ENCODE measurements around the gene TRAF2.

TRAF2 gene

GRCh38 chr9:136956604-136957003, 70.3 kb downstream of the TRAF2 start:
- TF ChIP-seq GATA3 (IDR thresholded peaks at IDR 0.05; ENCODE audit: low read depth, low read length) (no peak), GATA2 (IDR thresholded peaks at IDR 0.05; ENCODE audit: low read depth, low read length) (no peak)

GRCh38 chr9:136957461-136957860, 71.1 kb downstream of the TRAF2 start:
- TF ChIP-seq GATA2 (IDR thresholded peaks at IDR 0.05; ENCODE audit: low read depth, low read length) (no peak), GATA3 (IDR thresholded peaks at IDR 0.05; ENCODE audit: low read depth, low read length) (no peak)

- TF ChIP-seq GATA3 (IDR thresholded peaks at IDR 0.05; ENCODE audit: low read depth, low read length) = no peak
- no peak for TF ChIP-seq GATA2 (IDR thresholded peaks at IDR 0.05; ENCODE audit: low read depth, low read length)
Observed at GRCh38 chr9:136957901-136958300, 71.6 kb downstream of the TRAF2 start.

DNA sequence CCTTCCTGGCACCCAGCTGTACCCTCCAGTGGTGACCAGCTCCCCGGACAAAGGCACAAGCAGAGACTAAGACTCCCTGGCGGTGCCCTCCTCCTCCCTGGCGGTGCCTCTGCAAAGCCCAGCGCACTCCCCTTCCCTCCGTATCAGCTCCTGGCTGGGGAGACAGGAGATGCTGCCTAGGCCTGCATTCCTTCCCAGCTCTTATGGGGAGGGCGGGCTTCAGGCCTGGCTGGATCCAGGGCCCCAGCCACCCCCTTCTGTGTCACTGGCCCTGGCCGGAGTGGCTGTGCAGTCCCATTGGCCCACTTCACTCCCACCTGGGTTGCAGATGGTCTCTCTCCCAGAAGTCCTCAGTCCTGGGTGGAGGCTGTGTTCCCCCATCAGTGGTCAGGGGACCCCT, 72.2 kb downstream of the TRAF2 start:
- no peak for TF ChIP-seq GATA2 (IDR thresholded peaks at IDR 0.05; ENCODE audit: low read depth, low read length)
- TF ChIP-seq GATA3 (IDR thresholded peaks at IDR 0.05; ENCODE audit: low read depth, low read length) = no peak

DNA sequence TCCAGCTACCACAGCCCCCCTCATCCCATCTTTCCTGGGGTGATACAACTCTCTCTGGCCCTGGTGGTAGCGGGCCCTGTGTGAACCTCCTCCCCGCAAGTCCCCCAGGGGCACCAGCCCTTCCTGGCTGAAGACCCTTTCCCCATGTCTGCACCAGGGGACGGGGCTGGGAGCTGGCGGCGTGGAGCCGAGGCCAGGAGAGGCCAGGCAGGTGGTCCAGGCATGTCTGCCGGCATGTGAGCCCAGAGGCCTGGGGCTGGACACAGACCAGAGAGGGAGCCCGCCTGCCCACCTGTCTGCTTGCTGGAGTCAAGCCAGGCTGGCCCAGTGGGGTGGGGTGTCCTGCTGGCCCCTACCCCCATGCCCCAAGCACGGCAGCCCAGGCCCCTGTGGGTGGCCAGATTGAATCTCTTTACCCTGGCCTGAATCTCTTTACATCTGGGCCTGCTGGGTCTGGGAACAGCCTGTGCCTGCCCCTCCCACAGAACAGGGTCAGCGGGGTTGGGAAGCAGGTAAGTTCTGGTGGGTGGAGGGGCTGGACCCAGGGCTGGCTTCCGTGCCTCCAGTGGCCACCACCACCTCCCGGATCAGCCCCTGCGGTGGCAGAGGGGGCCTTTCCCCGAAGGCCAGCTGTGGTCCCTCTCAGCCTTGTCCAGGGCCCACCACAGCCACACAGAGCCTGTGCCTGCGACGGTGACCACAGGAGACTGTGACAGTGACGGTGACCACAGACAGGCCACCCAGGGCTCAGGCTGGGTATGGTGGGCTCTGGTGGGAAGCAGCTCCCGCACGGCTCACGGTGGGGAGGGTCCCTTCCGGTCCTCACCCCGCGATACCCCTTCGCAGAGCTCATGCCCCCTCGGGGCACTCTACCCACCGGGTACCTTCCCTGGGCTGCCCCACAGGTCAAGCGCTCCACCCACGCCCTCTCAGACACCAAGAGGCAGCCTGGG, 72.9 kb downstream of the TRAF2 start:
- no peak for TF ChIP-seq GATA2 (IDR thresholded peaks at IDR 0.05; ENCODE audit: low read depth, low read length)
- no peak for TF ChIP-seq GATA3 (IDR thresholded peaks at IDR 0.05; ENCODE audit: low read depth, low read length)

GRCh38 chr9:136960212-136960937, 74.1 kb downstream of the TRAF2 start:
- TF ChIP-seq GATA2 (IDR thresholded peaks at IDR 0.05; ENCODE audit: low read depth, low read length) (no peak), GATA3 (IDR thresholded peaks at IDR 0.05; ENCODE audit: low read depth, low read length) (no peak)

DNA sequence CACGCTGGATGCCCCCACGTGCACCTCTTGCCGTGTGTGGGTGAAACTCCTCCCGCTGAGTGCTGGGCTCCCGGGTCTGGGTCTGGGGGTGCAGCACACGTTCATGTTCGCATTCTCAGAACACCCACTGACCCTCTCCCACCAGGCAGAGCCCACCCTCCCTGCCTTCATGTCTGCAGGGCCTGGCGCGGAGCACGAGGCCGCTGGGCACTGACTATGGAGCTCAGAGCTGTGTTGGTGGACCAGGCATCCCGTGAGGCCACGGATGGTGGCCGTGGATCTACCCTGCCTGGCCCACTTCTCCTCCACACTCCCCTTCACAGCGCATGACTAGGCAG, 74.6 kb downstream of the TRAF2 start:
- TF ChIP-seq GATA2 (IDR thresholded peaks at IDR 0.05; ENCODE audit: low read depth, low read length) (no peak), GATA3 (IDR thresholded peaks at IDR 0.05; ENCODE audit: low read depth, low read length) (no peak)

GRCh38 chr9:136961279-136962065, 75.2 kb downstream of the TRAF2 start:
- TF ChIP-seq GATA3 (IDR thresholded peaks at IDR 0.05; ENCODE audit: low read depth, low read length) (no peak), GATA2 (IDR thresholded peaks at IDR 0.05; ENCODE audit: low read depth, low read length) (no peak)

DNA sequence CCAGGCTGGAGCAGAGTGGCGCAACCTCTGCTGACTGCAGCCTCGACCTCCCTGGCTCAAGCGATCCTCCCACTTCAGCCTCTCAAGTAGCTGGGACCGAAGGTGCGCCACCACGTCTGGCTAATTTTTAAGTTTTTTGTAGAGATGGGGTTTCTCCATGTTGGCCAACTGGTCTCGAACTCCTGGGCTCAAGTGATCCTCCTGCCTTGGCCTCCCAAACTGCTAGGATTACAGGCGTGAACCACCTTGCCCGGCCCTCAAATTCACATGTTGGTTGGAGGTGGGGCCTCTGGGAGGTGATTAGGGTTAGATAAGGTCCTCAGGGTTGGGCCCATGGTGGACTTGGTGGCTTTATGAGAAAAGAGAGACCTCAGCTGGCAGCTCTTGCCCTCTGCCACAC, 75.8 kb downstream of the TRAF2 start:
- no peak for TF ChIP-seq GATA3 (IDR thresholded peaks at IDR 0.05; ENCODE audit: low read depth, low read length)

DNA sequence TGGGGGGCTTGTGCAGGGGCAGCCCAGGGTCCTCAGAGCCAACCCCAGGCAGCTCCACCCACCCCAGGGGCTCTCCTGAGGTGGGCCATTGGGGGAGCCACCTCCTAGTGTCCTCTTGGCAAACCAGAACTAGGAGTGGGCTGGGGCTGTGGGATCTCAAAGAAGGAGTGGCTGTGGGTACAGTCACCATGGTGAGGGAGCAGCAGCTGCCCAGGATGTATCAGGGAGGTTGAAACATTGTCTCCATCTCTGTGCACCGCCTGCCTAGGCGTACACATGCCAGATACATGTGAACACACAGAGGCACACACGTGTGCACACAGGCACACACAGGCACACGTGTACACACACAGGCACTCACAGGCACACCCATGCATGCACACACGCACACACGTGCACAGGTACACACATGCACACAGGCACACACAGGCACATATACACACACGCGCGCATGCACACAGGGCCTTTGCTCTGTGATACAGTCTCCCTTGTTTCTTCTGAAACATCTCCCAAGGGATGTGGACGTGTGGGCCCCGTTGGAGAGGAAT, 76.5 kb downstream of the TRAF2 start:
- TF ChIP-seq GATA2 (IDR thresholded peaks at IDR 0.05; ENCODE audit: low read depth, low read length) (no peak), GATA3 (IDR thresholded peaks at IDR 0.05; ENCODE audit: low read depth, low read length) (no peak)

GRCh38 chr9:136963341-136963740, 77.0 kb downstream of the TRAF2 start:
- no peak for TF ChIP-seq GATA2 (IDR thresholded peaks at IDR 0.05; ENCODE audit: low read depth, low read length)
- no peak for TF ChIP-seq GATA3 (IDR thresholded peaks at IDR 0.05; ENCODE audit: low read depth, low read length)

- TF ChIP-seq GATA3 (IDR thresholded peaks at IDR 0.05; ENCODE audit: low read depth, low read length) (no peak), GATA2 (IDR thresholded peaks at IDR 0.05; ENCODE audit: low read depth, low read length) (no peak)
Observed at GRCh38 chr9:136963751-136964150, 77.4 kb downstream of the TRAF2 start.

DNA sequence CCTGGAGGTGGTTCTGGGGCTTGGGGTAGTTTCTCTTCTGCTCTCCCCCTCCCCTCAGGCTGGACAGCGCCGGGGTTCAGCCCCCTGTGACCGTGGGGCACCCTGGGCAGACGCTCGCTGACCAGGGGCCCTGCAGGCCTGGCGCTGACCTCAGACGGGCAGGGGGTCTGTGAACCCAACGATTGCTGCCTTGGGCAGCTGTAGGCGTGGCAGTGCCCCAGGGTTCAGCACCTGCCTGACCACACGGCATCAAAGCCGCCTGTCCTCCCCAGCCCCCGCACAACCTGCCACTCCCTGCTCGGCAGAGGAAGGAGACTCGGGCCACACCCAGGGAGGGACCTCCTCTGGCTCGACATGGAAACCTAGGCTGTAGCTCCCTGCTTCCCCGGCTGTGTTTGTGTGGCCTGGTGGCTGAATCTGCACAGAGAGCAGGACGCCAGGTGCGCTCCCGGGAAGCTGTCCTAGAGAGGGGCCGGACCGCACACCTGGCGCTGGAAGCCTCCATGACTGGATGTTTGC, 77.9 kb downstream of the TRAF2 start:
- TF ChIP-seq GATA3 (IDR thresholded peaks at IDR 0.05; ENCODE audit: low read depth, low read length) = no peak
- no peak for TF ChIP-seq GATA2 (IDR thresholded peaks at IDR 0.05; ENCODE audit: low read depth, low read length)

Measured in SH-SY5Y (cell line).